Vagina (tissue), 2 donors: ENCODE data around the gene DOK7.

Source experiments
- POLR2AphosphoS5 ChIP-seq, 2 donors: sonication (generic); formaldehyde crosslinking; IDR thresholded peaks; one replicate each; pipeline ENCODE4 v1.9.0; 2017; ENCODE audit warnings: antibody characterized with exemption in 2 of 2, mild to moderate bottlenecking in 2 of 2, low read depth in 1 of 2; ENCODE audit not compliant: insufficient read depth in 1 of 2
- TF ChIP-seq, protein P1 (sequence below), 3 experiments: fragments of 450-650 bp in 2 of 3; fragments of 200-600 bp in 1 of 3; sonication (generic) in 1 of 3; IDR thresholded peaks; one replicate each; pipeline ENCODE4 v1.5.1; 2017 to 2019; ENCODE audit warnings: antibody characterized with exemption in 3 of 3, mild to moderate bottlenecking in 2 of 3, moderate library complexity in 2 of 3

GRCh38 chr4:3442959-3443749 is 20.0 kb upstream of the DOK7 start:
- TF ChIP-seq, protein P1, sequence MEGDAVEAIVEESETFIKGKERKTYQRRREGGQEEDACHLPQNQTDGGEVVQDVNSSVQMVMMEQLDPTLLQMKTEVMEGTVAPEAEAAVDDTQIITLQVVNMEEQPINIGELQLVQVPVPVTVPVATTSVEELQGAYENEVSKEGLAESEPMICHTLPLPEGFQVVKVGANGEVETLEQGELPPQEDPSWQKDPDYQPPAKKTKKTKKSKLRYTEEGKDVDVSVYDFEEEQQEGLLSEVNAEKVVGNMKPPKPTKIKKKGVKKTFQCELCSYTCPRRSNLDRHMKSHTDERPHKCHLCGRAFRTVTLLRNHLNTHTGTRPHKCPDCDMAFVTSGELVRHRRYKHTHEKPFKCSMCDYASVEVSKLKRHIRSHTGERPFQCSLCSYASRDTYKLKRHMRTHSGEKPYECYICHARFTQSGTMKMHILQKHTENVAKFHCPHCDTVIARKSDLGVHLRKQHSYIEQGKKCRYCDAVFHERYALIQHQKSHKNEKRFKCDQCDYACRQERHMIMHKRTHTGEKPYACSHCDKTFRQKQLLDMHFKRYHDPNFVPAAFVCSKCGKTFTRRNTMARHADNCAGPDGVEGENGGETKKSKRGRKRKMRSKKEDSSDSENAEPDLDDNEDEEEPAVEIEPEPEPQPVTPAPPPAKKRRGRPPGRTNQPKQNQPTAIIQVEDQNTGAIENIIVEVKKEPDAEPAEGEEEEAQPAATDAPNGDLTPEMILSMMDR (IDR thresholded peaks at IDR 0.05): peak; percentile 97 to 99 (median 97)
- no peak for TF ChIP-seq POLR2AphosphoS5 (IDR thresholded peaks at IDR 0.05; ENCODE audit: insufficient read depth in 1 of 2, low read depth in 1 of 2)
